Activated CD4-positive, alpha-beta T cell treated with anti-CD3 and anti-CD28 coated beads, Interleukin-2, amount 10 ng/mL, durations not matched to agents 24 days and 14 days (primary cell): ENCODE data around the gene BCOR. TPM values are rescaled to one million over a fixed set of nuclear protein-coding genes. Genes with fewer than 3 reads are reported as not detected.

ENCODE experiments used
- DNase-seq: peaks from one replicate; pipeline ENCODE4 v3.0.0; 2022
- H3K27ac Mint-ChIP-seq: one replicate; pipeline ENCODE4 v1.8.0; 2022; ENCODE audit warnings: mild to moderate bottlenecking, mixed read lengths
- H3K27me3 Mint-ChIP-seq: one replicate; pipeline ENCODE4 v1.8.0; 2022; ENCODE audit warnings: mixed read lengths
- H3K36me3 Mint-ChIP-seq: one replicate; pipeline ENCODE4 v1.8.0; 2022; ENCODE audit warnings: low read depth, mild to moderate bottlenecking, mixed read lengths
- H3K4me1 Mint-ChIP-seq: one replicate; pipeline ENCODE4 v1.8.0; 2021; ENCODE audit warnings: mixed read lengths
- H3K4me3 Mint-ChIP-seq: one replicate; pipeline ENCODE4 v1.8.0; 2022; ENCODE audit warnings: mild to moderate bottlenecking, moderate library complexity, mixed read lengths
- H3K9me3 Mint-ChIP-seq: one replicate; pipeline ENCODE4 v1.8.0; 2021; ENCODE audit warnings: mixed read lengths
- intact Hi-C: fragments of 100-400 bp; cut with micrococcal nuclease; formaldehyde crosslinking; loops from one replicate; pipeline ENCODE4 v1.15.1; 2023
- total RNA-seq: library from RNA; stranded (reverse); gene quantifications from 2 replicates; pipeline ENCODE4 v1.2.3, GENCODE V29; 2022

BCOR gene
- total RNA-seq, 1 donor from 2014 or later: 64.5 TPM

GRCh38 chrX:40106676-40107290, 9.0 kb upstream of the BCOR start:
- Mint-ChIP-seq H3K27ac (peak overlapping the region; percentile 85), H3K9me3 (no peaks in the 10 kb centered on the region), H3K4me1 (peaks cover 8% of the 10 kb centered on the region), H3K27me3 (peaks cover 4% of the 10 kb centered on the region), H3K36me3 (no peaks in the 10 kb centered on the region), H3K4me3 (peak overlapping the region; percentile 82)
- intact Hi-C loops: loop anchor here (1.0 to 10.0 kb wide), 4 partner anchors 8 to 538 kb away; partner anchors contain the start of gene CXorf38
- DNase-seq: no peak

GRCh38 chrX:40105835-40106675, 8.3 kb upstream of the BCOR start:
- intact Hi-C loops: loop anchor here (1.0 to 10.0 kb wide), 4 partner anchors 8 to 539 kb away; partner anchors contain the start of gene CXorf38
- H3K27ac Mint-ChIP-seq: peak overlapping the region; percentile 85
- H3K36me3 Mint-ChIP-seq: no peaks in the 10 kb centered on the region
- peaks cover 2% of the 10 kb centered on the region for H3K27me3 Mint-ChIP-seq
- peak overlapping the region; percentile 82 for H3K4me3 Mint-ChIP-seq
- H3K4me1 Mint-ChIP-seq: peaks cover 6% of the 10 kb centered on the region
- peak; percentile 90 for DNase-seq
- H3K9me3 Mint-ChIP-seq: no peaks in the 10 kb centered on the region

- intact Hi-C loops: loop anchor here (10.0 kb wide), 2 partner anchors 160 to 540 kb away; partner anchors contain the start of gene CXorf38
- H3K36me3 Mint-ChIP-seq: no peaks in the 10 kb centered on the region
- H3K27ac Mint-ChIP-seq: peak overlapping the region; percentile 75
- H3K27me3 Mint-ChIP-seq: no peaks in the 10 kb centered on the region
- peaks cover 6% of the 10 kb centered on the region for H3K4me1 Mint-ChIP-seq
- peak overlapping the region; percentile 82 for H3K4me3 Mint-ChIP-seq
- peak; percentile 83 for DNase-seq
- H3K9me3 Mint-ChIP-seq: no peaks in the 10 kb centered on the region
Measured at GRCh38 chrX:40104985-40105834, 7.5 kb upstream of the BCOR start.

GRCh38 chrX:40104630-40104984, 6.8 kb upstream of the BCOR start:
- Mint-ChIP-seq H3K4me1 (peaks cover 9% of the 10 kb centered on the region), H3K27me3 (no peaks in the 10 kb centered on the region), H3K27ac (no peak overlapping the region), H3K4me3 (peak overlapping the region; percentile 50), H3K36me3 (no peaks in the 10 kb centered on the region), H3K9me3 (no peaks in the 10 kb centered on the region)
- intact Hi-C loops: loop anchor here (10.0 kb wide), 2 partner anchors 160 to 540 kb away; partner anchors contain the start of gene CXorf38
- peak; percentile 70 for DNase-seq

- Mint-ChIP-seq H3K4me1 (peaks cover 14% of the 10 kb centered on the region), H3K36me3 (no peaks in the 10 kb centered on the region), H3K4me3 (peak overlapping the region; percentile 50), H3K27ac (no peak overlapping the region), H3K9me3 (no peaks in the 10 kb centered on the region), H3K27me3 (no peaks in the 10 kb centered on the region)
- DNase-seq: no peak
- intact Hi-C loops: loop anchor here (10.0 kb wide), 2 partner anchors 161 to 541 kb away; partner anchors contain the start of gene CXorf38
Measured at GRCh38 chrX:40103565-40104323, 6.0 kb upstream of the BCOR start.

GRCh38 chrX:40102393-40103381, 4.9 kb upstream of the BCOR start:
- H3K9me3 Mint-ChIP-seq: no peaks in the 10 kb centered on the region
- H3K36me3 Mint-ChIP-seq: no peaks in the 10 kb centered on the region
- no peak overlapping the region for H3K4me3 Mint-ChIP-seq
- no peak overlapping the region for H3K27ac Mint-ChIP-seq
- intact Hi-C loops: loop anchor here (10.0 kb wide), 2 partner anchors 162 to 542 kb away; partner anchors contain the start of gene CXorf38
- DNase-seq: no peak
- peaks cover 12% of the 10 kb centered on the region for H3K4me1 Mint-ChIP-seq
- H3K27me3 Mint-ChIP-seq: no peaks in the 10 kb centered on the region

- H3K36me3 Mint-ChIP-seq: no peaks in the 10 kb centered on the region
- H3K4me1 Mint-ChIP-seq: peaks cover 8% of the 10 kb centered on the region
- DNase-seq: no peak
- H3K27ac Mint-ChIP-seq: no peak overlapping the region
- intact Hi-C loops: loop anchor here (10.0 kb wide), 2 partner anchors 163 to 543 kb away; partner anchors contain the start of gene CXorf38
- no peaks in the 10 kb centered on the region for H3K27me3 Mint-ChIP-seq
- H3K4me3 Mint-ChIP-seq: no peak overlapping the region
- H3K9me3 Mint-ChIP-seq: no peaks in the 10 kb centered on the region
Measured at GRCh38 chrX:40101430-40101802, 3.7 kb upstream of the BCOR start.

- H3K27ac Mint-ChIP-seq: no peak overlapping the region
- intact Hi-C loops: loop anchor here (10.0 kb wide), 2 partner anchors 164 to 544 kb away; partner anchors contain the start of gene CXorf38
- H3K4me1 Mint-ChIP-seq: peaks cover 8% of the 10 kb centered on the region
- H3K36me3 Mint-ChIP-seq: no peaks in the 10 kb centered on the region
- no peak overlapping the region for H3K4me3 Mint-ChIP-seq
- H3K27me3 Mint-ChIP-seq: no peaks in the 10 kb centered on the region
- no peaks in the 10 kb centered on the region for H3K9me3 Mint-ChIP-seq
- no peak for DNase-seq
Measured at GRCh38 chrX:40100537-40101429, 3.0 kb upstream of the BCOR start.

- H3K27ac Mint-ChIP-seq: no peak overlapping the region
- intact Hi-C loops: loop anchor here (10.0 kb wide), 2 partner anchors 165 to 545 kb away; partner anchors contain the start of gene CXorf38
- no peaks in the 10 kb centered on the region for H3K9me3 Mint-ChIP-seq
Measured at GRCh38 chrX:40100141-40100536, 2.4 kb upstream of the BCOR start.

GRCh38 chrX:40099055-40099958, 1.5 kb upstream of the BCOR start:
- no peaks in the 10 kb centered on the region for H3K27me3 Mint-ChIP-seq
- intact Hi-C loops: loop anchor here (5.0 to 10.0 kb wide), 4 partner anchors 227 to 1295 kb away; partner anchors contain the start of gene MID1IP1
- peak; percentile 85 for DNase-seq
- H3K9me3 Mint-ChIP-seq: no peaks in the 10 kb centered on the region
- peak overlapping the region; percentile 92 for H3K27ac Mint-ChIP-seq
- H3K4me3 Mint-ChIP-seq: peak overlapping the region; percentile 85
- H3K4me1 Mint-ChIP-seq: peaks cover 13% of the 10 kb centered on the region
- H3K36me3 Mint-ChIP-seq: peaks cover 7% of the 10 kb centered on the region

More at GRCh38 chrX:40100141-40100536, 2.4 kb upstream of the BCOR start:
- Mint-ChIP-seq H3K4me3 (no peak overlapping the region), H3K36me3 (peaks cover 4% of the 10 kb centered on the region), H3K4me1 (peaks cover 10% of the 10 kb centered on the region), H3K27me3 (no peaks in the 10 kb centered on the region)
- DNase-seq: no peak
